DMS79 (cell line): ENCODE results near the gene IRF1.
A peak's percentile ranks its signal among the peaks of the same experiment; 100 is the strongest.

ENCODE experiments used
- DNase-seq: peaks from one replicate; lab custom pipeline; 2025; lab: John Stamatoyannopoulos, UW

The IRF1 gene

DNA sequence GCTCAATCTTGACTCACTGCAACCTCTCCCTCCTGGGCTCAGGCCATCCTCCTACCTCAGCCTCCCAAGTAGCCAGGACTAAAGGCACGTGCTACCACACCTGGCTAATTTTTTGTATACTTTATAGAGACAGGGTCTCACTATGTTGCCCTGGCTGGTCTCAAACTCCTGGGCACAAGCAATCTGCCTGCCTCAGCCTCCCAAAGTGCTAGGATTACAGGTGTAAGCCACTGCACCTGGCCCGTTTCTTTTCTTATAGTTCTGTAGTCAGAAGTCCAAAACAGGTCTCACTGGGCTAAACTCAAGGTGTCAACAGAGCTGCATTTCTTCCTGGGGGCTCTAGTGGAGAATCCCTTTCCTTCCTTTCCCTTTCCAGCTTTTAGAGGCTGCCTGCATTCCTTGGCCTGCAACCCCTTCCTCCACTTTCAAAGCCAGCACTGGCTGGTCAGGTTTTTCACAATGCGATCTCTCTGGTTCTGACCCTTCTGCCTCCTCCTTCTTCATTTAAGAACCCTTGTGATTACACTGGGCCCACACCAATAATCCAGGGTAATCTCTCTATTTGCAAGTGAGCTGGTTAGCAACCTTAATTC, 16.3 kb downstream of the IRF1 start:
- no peak for DNase-seq

- DNase-seq: no peak
Observed at GRCh38 chr5:132473668-132474067, 16.9 kb downstream of the IRF1 start.

DNA sequence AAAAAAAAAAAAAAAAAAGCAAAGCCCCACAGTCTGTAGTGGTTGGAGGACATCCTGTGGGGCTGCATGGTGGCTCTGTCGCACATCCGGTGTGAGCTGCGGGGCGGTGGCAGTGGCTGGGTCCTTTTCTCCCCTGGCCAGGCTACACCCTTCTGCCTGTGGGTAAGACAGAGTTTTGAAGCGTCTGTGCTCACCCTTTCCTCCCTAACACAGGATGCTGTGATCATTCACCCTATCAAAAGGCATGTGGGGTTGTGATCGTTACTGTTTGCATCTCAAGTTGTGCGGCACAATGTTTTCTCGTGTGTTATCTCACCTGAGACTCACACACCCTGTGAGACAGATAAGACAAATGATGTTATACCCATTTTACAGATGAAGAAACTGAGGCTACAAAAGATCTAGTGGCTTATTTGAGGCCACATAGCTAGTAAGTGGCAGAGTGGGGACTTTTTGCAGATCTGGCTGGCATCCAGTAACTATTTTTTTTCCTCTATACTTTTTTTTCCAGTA, 17.5 kb downstream of the IRF1 start:
- DNase-seq: no peak

GRCh38 chr5:132472431-132472830, 18.1 kb downstream of the IRF1 start:
- no peak for DNase-seq

DNA sequence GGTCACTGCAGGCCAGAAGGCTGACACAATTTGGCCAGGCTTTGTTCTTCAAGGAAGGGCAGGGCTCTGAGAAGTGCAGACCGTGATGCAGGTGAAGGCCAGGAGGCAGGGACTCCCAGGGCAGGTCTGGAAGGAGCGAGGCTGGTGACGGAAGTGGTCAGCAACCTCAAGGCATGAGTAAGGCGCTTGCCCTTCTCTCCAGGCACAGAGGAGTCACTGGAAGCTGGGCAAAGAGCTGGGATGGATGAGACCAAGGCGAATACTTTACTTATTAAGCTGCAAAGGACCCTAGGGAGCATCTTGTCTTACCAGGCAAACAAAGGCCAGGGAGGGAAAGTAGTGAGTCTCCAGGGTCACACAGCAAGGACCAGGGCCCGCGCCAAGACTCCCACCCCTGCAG, 18.6 kb downstream of the IRF1 start:
- no peak for DNase-seq

DNA sequence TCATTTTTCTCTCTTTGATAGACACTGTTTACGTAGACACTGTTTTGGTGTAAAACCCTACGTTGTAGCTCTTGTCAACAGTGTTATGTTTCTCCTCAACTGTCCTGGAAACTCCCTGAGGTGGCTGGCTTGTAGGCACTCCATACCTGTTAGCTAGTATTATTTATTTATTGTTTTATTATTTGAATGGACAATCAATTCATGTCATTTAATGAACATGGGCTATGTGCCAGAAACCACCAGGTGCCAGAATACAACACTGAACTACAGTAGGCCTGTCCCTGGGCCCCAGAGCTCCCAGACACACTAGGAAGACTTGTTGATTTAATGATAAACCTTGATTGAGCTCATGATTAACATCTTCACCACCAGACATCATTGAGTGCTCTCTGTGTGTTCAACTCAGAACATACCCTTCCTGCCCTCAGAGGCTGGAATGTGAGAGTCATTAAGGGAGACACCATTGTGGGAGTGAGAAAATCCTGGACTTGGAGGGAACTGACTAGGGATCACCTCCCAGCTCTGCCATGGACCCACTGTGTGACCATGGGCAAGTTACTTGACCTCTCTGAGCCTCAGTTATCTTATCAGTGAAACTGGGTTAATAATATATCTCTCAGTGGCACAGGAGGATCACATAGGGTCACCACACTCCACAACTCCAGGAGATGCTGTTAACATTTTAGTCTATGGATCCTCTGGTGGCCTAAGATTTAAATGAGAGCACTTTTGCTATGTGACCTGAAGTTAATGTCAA, 19.2 kb downstream of the IRF1 start:
- no peak for DNase-seq

- DNase-seq: no peak
Observed at GRCh38 chr5:132470596-132470995, 20.0 kb downstream of the IRF1 start.

DNA sequence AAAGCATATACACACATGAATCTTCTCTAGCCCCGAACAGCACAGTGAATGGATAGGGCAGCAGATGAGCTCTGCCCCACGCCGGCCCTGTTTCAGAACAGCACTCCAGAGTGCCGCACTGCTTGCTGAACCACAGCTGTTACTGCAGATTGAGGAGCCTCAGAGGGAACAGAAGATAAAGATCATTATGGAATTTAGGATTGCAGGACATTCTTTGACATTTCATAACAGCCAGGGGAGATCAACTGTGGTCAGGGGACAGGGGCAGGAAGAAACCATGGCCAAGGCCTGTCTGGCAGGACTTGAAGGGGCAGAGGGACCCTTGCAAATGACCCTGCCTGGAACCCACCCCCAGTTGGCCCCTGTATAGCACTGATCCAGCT, 20.6 kb downstream of the IRF1 start:
- DNase-seq: no peak

DNA sequence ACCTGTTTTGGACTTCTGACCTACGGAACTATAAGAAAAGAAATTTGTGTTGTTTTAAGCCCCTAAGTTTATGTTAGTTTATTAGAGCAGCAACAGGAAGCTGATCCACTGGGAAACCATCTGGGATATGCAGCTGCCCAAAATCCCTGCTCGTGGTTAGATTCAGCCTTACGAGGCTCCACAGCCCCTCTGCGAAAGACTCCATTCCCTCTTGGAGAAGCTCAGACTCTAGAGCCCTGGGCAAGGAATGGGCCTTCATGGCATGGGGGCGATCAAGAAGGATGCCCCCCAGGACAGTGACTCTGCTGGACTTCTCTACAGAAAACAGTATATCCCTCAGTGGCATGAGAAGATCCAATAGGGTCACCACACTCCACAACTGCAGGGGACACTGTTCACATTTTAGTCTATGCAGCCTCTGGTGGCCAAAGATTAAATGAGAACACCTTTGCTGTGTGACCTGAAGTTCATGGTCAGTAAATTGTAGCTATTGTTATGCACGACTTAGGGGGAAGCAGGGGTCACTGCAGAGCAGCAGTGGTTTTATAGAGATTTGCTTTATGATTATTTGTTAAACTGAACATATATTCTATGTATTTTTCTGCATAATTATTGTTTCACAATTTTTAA, 21.1 kb downstream of the IRF1 start:
- no peak for DNase-seq

GRCh38 chr5:132468656-132469379, 21.8 kb downstream of the IRF1 start:
- no peak for DNase-seq

GRCh38 chr5:132467287-132467984, 23.1 kb downstream of the IRF1 start:
- no peak for DNase-seq

GRCh38 chr5:132466433-132467286, 23.9 kb downstream of the IRF1 start:
- DNase-seq: peak; percentile 56

DNA sequence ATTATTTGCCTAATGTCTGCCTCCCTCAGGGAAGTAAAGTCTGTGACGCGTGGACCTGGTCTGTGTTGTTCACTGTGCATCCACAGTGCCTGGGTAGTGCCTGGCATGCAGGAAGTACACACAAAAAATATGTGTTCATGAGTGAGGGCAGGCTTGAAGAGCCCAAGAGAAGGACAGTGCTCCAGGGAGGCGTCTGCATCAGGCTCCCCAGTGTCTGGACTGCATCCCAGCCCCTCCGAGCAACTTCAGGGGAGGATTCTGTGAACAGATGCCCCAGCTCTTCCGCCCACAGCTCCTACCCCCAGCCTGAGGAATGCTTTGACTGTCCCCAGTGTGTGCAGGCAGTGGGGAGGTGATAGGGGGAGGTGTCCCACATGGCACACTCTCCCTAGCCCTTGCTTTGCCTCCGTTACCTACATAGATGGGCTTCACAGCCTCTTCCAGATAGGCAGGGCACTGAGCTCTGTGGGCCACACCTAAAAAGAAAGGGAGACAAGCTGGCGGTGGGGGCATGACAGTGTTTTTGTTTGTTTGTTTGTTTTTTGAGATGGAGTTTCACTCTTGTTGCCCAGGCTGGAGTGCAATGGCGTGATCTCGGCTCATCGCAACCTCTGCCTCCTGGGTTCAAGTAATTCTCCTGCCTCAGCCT, 25.4 kb downstream of the IRF1 start:
- no peak for DNase-seq

- DNase-seq: peak; percentile 14
Observed at GRCh38 chr5:132464156-132464939, 26.2 kb downstream of the IRF1 start.

DNA sequence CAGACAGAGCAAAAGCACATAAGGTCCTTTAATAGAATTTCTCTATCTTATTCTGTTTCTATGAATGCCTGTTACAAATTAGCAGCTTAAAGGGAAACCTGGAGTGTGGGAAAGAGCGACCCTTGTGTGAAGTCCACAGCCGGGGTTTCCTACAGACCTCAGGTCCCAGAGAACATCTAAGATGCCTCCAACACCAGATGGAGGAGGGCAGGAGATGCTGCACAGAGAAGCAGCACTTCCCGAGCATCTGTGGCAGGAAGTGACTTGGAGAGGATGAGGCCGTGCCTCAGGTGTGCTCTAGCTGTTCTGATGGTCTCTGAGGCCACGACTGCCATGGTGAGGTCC, 26.8 kb downstream of the IRF1 start:
- DNase-seq: no peak

- DNase-seq: no peak
Observed at GRCh38 chr5:132462856-132463745, 27.5 kb downstream of the IRF1 start.

DNA sequence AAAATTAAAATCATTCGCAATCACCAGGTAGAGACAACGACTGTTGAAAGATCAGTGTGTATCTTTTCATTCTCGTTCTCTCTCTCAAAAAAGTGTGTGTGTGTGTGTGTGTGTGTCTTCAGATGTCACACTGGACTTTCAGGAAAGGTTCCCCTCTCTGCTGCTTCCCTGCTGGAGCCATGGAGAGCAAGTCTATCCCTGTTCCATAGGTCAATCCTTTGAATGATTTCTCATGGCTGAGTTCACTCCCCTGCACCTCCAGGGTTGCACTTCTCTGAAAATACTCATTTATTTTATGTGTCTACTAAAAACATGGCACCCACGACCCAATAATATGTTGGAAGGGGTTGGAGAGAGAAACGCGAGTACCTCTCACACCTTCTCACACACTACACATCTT, 28.2 kb downstream of the IRF1 start:
- no peak for DNase-seq

- DNase-seq: no peak
Observed at GRCh38 chr5:132461569-132462070, 29.0 kb downstream of the IRF1 start.
